GM19468 (cell line): ENCODE results near the gene SSC5D.

Source experiments
- ATAC-seq: cut with Tn5 transposase; IDR thresholded peaks from one replicate; pipeline ENCODE4 v1.9.1; 2021; ENCODE audit warnings: mild to moderate bottlenecking, moderate library complexity, moderate number of reproducible peaks; ENCODE audit not compliant: unreplicated experiment; ENCODE audit errors: extremely low read depth

The SSC5D gene

DNA sequence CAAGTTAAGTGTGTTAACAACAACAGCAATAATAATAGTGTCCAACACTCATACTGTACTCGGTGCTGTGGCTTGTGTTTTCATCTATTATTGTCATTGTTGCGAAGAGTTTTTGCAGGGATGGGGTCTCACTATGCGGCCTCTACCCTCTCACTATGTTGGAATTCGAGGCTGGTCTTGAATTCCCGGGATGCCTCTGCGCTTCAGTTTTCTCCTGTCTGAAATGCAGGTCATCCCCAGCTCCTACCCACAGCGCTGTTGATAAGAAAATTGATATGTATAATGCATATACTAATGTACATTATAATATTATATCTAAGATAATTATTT, 62.0 kb downstream of the SSC5D start:
- no peak for ATAC-seq

- no peak for ATAC-seq
These were observed 64.0 kb downstream of the SSC5D start for GRCh38 chr19:55552206-55552605.

- no peak for ATAC-seq
These were observed 64.4 kb downstream of the SSC5D start for GRCh38 chr19:55552620-55553019.

DNA sequence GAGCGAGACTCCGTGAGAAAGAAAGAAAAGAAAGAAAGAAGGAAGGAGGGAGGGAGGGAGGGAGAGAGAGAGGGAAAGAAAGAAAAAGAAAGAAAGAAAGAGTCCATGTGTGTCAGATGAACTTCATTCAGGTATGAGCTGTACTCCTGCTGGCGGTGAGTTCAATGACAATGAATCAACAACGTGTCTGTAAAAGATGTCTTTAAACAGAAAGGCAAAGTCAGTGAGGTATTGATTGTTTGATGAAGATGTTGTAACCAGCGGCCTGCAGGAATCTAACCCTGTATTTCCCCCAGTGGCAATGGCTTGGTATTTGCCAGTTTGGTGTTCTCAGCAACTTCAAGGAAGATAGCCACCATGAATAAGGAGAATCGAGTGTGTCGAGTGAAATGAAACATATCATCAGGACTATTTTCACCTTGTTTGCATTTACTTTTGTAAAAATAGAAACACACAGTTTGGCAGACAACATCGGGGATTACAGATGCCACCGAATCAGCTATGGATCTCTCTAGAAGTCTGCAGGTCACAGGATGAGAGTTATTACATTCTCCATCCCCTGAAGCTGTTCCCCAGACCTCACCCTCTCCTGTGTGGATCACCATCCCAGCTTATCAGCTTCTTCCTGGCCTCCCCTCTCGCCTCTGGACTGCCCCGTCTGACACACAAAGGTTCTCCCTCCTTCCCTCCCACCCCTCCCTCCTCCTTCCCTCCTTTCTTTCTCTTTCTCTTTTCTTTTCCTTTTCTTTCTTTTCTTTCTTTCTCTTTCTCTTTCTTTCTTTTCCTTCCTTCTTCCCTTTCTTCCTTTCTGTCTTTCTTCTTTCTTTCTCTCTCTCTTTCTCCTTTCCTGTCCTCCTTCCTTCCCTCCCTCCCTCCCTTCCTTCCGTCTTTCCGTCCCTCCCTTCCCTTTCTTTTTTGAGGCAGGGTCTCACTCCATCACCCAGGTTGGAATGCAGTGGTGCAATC, 65.3 kb downstream of the SSC5D start:
- ATAC-seq, result no peak

GRCh38 chr19:55554302-55554701, 66.1 kb downstream of the SSC5D start:
- ATAC-seq, result no peak

DNA sequence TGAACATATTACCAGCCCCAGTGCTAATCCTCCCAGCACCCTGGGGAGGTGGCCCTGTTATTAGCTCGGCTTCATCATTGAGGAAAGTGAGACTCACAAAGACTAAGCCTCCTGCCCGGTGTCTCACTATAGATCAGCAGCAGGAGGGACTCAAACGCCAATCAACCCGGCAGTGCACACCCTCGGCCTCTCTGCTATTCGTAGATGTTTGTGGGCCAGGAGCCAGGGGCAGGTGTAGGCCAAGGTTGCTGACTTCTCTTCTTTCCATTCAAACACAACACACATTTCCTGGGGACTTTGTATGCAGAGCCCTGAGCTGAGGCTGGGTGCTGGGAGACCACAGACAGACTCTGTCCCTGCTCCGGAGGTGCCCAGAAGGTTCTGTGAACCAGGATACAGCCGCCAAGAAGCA, 66.5 kb downstream of the SSC5D start:
- no peak for ATAC-seq

GRCh38 chr19:55559684-55560083, 71.4 kb downstream of the SSC5D start:
- no peak for ATAC-seq

DNA sequence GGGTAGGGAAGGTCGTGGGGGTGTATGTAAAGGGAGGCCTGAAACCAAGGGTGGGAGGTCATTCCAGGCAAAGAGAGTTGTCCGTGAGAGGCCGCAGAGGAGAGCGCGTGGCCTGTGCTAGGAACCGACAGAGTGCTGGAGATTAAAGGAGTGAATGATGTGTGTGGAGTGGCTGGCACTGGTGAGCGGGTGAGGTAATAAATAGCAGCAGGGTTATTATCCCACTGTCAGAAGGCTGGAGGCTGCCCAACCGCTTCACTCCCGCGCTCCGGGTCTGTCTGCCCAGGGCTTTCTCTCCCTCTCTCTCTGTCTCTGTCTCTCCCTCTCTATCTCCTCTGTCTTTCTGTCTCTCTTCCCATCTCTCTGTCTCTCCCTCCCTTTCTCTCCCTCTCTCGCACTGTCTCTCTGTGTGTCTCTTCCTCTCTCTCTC, 75.0 kb downstream of the SSC5D start:
- ATAC-seq, result no peak

- no peak for ATAC-seq
These were observed 78.6 kb downstream of the SSC5D start for GRCh38 chr19:55566823-55567222.

DNA sequence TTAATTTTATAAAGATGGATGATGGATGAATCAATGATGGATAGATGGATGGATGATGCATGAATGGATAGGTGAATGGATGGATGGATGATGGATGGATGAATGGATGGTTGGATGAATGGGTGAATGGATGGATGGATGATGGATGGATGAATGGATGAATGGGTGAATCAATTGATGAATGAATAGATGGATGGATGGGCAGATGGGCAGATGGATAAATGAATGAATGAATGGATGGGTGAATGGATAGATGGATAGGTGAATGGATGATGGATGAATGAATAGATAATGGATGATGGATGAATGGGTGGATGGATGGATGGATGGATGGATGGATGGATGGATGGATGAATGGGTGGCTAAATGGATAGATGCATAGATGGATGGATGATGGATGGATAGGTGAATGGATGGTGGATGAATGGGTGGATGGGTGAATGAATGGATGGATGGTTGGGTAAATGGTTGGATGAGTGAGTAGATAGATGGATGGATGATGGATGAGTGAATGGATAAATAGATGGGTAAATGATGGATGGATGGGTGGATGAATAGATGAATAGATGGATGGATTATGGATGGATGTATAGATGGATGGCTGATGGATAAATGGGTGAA, 79.6 kb downstream of the SSC5D start:
- ATAC-seq, result no peak
